GM12878 (cell line): ENCODE data around the gene RPS6KA5. TPM values are rescaled to one million over a fixed set of nuclear protein-coding genes. Genes with fewer than 3 reads are reported as not detected.

Experiments
- ATAC-seq: fragments of 200-7000 bp; cut with Tn5 transposase; 3 replicates; pipeline ENCODE4 v1.9.1; 2020; ENCODE audit warnings: mild to moderate bottlenecking, moderate library complexity
- BruUV-seq: library from RNA; stranded (reverse); fragments of 400-500 nt; replicated peaks from 2 replicates; lab custom pipeline; 2021; lab: Mats Ljungman, UMichigan
- CTCF ChIA-PET: fragments of 300-600 bp; sonication (Branson Sonifier 250); formaldehyde crosslinking; extraction: SDS; loops from one replicate; lab custom pipeline; 2021; ENCODE audit warnings: inconsistent platforms; lab: Yijun Ruan, JAX
- POLR2A ChIA-PET: fragments of 350-600 bp; formaldehyde crosslinking; extraction: SDS; loops from one replicate; lab custom pipeline; 2021; ENCODE audit warnings: inconsistent platforms; lab: Charles Lee
- RAD21 ChIA-PET: fragments of 300-600 bp; sonication (Branson Sonifier 250); formaldehyde crosslinking; loops from one replicate; lab custom pipeline; 2023; ENCODE audit warnings: antibody characterized with exemption; ENCODE audit not compliant: unreplicated experiment; lab: Charles Lee
- SMC1A ChIA-PET: fragments of 300-600 bp; sonication (Branson Sonifier 250); formaldehyde crosslinking; loops from one replicate; lab custom pipeline; 2023; ENCODE audit not compliant: unreplicated experiment, uncharacterized antibody; lab: Charles Lee
- DNase-seq: peaks from one replicate; pipeline ENCODE4 v3.0.0-alpha.2; 2011; ENCODE audit warnings: low read depth, low spot score
- FAIRE-seq: peaks from 3 replicates; lab custom pipeline; 2011; peaks lifted over from hg19 to GRCh38; lab: Jason Lieb, UNC
- H2AFZ ChIP-seq: 2 replicates; pipeline ENCODE4 v1.6.0; 2011; ENCODE audit warnings: low read depth, low read length, control low read depth; ENCODE audit not compliant: control insufficient read depth
- H3K27ac ChIP-seq: 2 replicates; pipeline ENCODE4 v1.5.1; 2011; ENCODE audit warnings: control low read depth; ENCODE audit not compliant: control insufficient read depth, insufficient read depth
- H3K27me3 ChIP-seq, 2 experiments: replicated peaks in 1 of 2; 2 replicates each; pipeline versions ENCODE4 v1.6.0 to v1.6.1; 2011; ENCODE audit warnings: low read length in 1 of 2; ENCODE audit not compliant: control insufficient read depth in 2 of 2, insufficient read depth in 2 of 2
- H3K36me3 ChIP-seq, 2 experiments: 2 replicates each; pipeline ENCODE4 v1.5.1; 2011; ENCODE audit warnings: low read length in 1 of 2; ENCODE audit not compliant: control insufficient read depth in 2 of 2, insufficient read depth in 2 of 2
- H3K4me1 ChIP-seq: 2 replicates; pipeline ENCODE4 v1.6.1; 2011; ENCODE audit warnings: mild to moderate bottlenecking, low read length, moderate library complexity, mixed read lengths; ENCODE audit not compliant: control insufficient read depth, insufficient read depth
- H3K4me2 ChIP-seq: 2 replicates; pipeline ENCODE4 v1.6.0; 2011; ENCODE audit warnings: control low read depth; ENCODE audit not compliant: control insufficient read depth, insufficient read depth
- H3K4me3 ChIP-seq: fragments of 200-600 bp; sonication (generic); 2 replicates; pipeline ENCODE4 v1.5.1; 2016
- H3K79me2 ChIP-seq: 2 replicates; pipeline ENCODE4 v1.6.0; 2011; ENCODE audit warnings: low read length; ENCODE audit not compliant: control insufficient read depth, insufficient read depth
- H3K9ac ChIP-seq: 2 replicates; pipeline ENCODE4 v1.8.0; 2011; ENCODE audit warnings: low read length, control low read depth, mixed read lengths; ENCODE audit not compliant: control insufficient read depth, insufficient read depth
- H3K9me3 ChIP-seq: replicated peaks from 3 replicates; pipeline ENCODE4 v1.5.1; 2011; ENCODE audit warnings: mild to moderate bottlenecking, low read length; ENCODE audit not compliant: control insufficient read depth, insufficient read depth
- H4K20me1 ChIP-seq: 2 replicates; pipeline ENCODE4 v1.6.0; 2011; ENCODE audit not compliant: control insufficient read depth, insufficient read depth
- EP300 ChIP-seq, 2 experiments: fragments of 150-350 bp in 1 of 2; IDR thresholded peaks; 2 replicates each; pipeline ENCODE4 v1.6.1; 2011 to 2012; ENCODE audit warnings: low read depth in 2 of 2, low read length in 2 of 2, borderline replicate concordance in 1 of 2, improper control_type of control experiment in 1 of 2, inconsistent platforms in 1 of 2; ENCODE audit not compliant: control insufficient read depth in 1 of 2
- LARP7 ChIP-seq: fragments of 450-650 bp; IDR thresholded peaks from 2 replicates; pipeline ENCODE4 v1.6.1; 2017; ENCODE audit warnings: mild to moderate bottlenecking
- MYB ChIP-seq: fragments of 150-350 bp; IDR thresholded peaks from 2 replicates; pipeline ENCODE4 v1.6.1; 2014; ENCODE audit warnings: mild to moderate bottlenecking, low read depth, low read length, borderline replicate concordance
- NR2C1 ChIP-seq: fragments of 450-650 bp; IDR thresholded peaks from 2 replicates; pipeline ENCODE4 v1.6.1; 2017; ENCODE audit warnings: antibody characterized with exemption, mild to moderate bottlenecking, moderate library complexity
- PBX3 ChIP-seq: IDR thresholded peaks from 2 replicates; pipeline ENCODE4 v1.6.1; 2011; ENCODE audit warnings: mild to moderate bottlenecking, low read depth, low read length, moderate library complexity; ENCODE audit not compliant: insufficient replicate concordance
- PML ChIP-seq: IDR thresholded peaks from 2 replicates; pipeline ENCODE4 v1.6.1; 2012; ENCODE audit warnings: low read length, inconsistent platforms
- SMC3 ChIP-seq: IDR thresholded peaks from 2 replicates; pipeline ENCODE4 v1.6.1; 2011; ENCODE audit warnings: low read length, improper control_type of control experiment, borderline replicate concordance
- TCF12 ChIP-seq: IDR thresholded peaks from 2 replicates; pipeline ENCODE4 v1.6.1; 2011; ENCODE audit warnings: low read depth, mild to moderate bottlenecking, low read length
- WRNIP1 ChIP-seq: IDR thresholded peaks from 2 replicates; pipeline ENCODE4 v1.6.1; 2011; ENCODE audit warnings: low read depth, low read length, improper control_type of control experiment, borderline replicate concordance
- YY1 ChIP-seq: IDR thresholded peaks from 2 replicates; pipeline ENCODE4 v1.6.1; 2011; ENCODE audit warnings: low read depth, mild to moderate bottlenecking, low read length
- ZNF207 ChIP-seq: fragments of 450-650 bp; IDR thresholded peaks from 2 replicates; pipeline ENCODE4 v1.6.1; 2014; ENCODE audit warnings: antibody characterized with exemption, mild to moderate bottlenecking, borderline replicate concordance
- ZNF217 ChIP-seq: fragments of 450-650 bp; IDR thresholded peaks from 2 replicates; pipeline ENCODE4 v1.6.1; 2017; ENCODE audit warnings: antibody characterized with exemption, mild to moderate bottlenecking
- WGBS: methylation state at CpG from one replicate; pipeline ENCODE4 v1.1.6; 2016; ENCODE audit warnings: low lambda C conversion rate; ENCODE audit not compliant: insufficient replicate concordance, insufficient coverage; ENCODE audit errors: missing lambda C conversion rate; 5-methylcytosine and 5-hydroxymethylcytosine counted together
- in situ Hi-C: fragments of 300-500 bp; cut with MboI; formaldehyde crosslinking; loops from 9 replicates; pipeline ENCODE4 v1.14.3; 2018; ENCODE audit warnings: mixed read lengths
- intact Hi-C: fragments of 100-400 bp; cut with micrococcal nuclease; formaldehyde crosslinking; loops from one replicate; pipeline ENCODE4 v1.14.2; 2022; ENCODE audit not compliant: unreplicated experiment
- polyA plus RNA-seq, 11 experiments: library from polyadenylated mRNA; depleted of rRNA in 4 of 11; unstranded in 6 of 11; stranded (reverse) in 5 of 11; fragments of >200 nt; fragmentation: Nextera tagmentation in 4 of 11; fragmentation: Illumina TruSeq in 1 of 11; extraction: Ambion mirVana in 4 of 11; extraction: Trizol in 1 of 11; gene quantifications; 1 replicate in 1 of 11; 2 replicates in 10 of 11; pipeline versions ENCODE4 v1.2.1 to v1.2.3, GENCODE V29; 2011 to 2016; ENCODE audit warnings: inconsistent platforms in 2 of 11, missing spikeins in 2 of 11, low read depth in 1 of 11
- total RNA-seq, 4 experiments: library from RNA; depleted of rRNA in 3 of 4; stranded (reverse); fragments of >200 nt in 3 of 4; fragmentation: Illumina TruSeq in 1 of 4; extraction: Trizol in 1 of 4; gene quantifications; 2 replicates each; pipeline versions ENCODE4 v1.2.1 to v1.2.3, GENCODE V29; 2013 to 2021
- TF ChIP-seq, protein P1 (sequence below): IDR thresholded peaks from 2 replicates; pipeline ENCODE4 v1.6.1; 2011; ENCODE audit warnings: low read depth, mild to moderate bottlenecking, low read length, moderate library complexity, borderline replicate concordance; ENCODE audit errors: extremely low read depth
- TF ChIP-seq, protein P2 (sequence below): IDR thresholded peaks from 2 replicates; pipeline ENCODE4 v1.6.1; 2011; ENCODE audit warnings: borderline replicate concordance, low read depth, mild to moderate bottlenecking, moderate library complexity, mixed read lengths, low read length; ENCODE audit not compliant: insufficient read depth; ENCODE audit errors: extremely low read length
- TF ChIP-seq, protein P3 (sequence below): IDR thresholded peaks from 2 replicates; pipeline ENCODE4 v1.6.1; 2011; ENCODE audit warnings: low read depth, low read length, improper control_type of control experiment, borderline replicate concordance

RPS6KA5 gene
- total and polyA plus RNA-seq, 10 of the 15 experiments (the other 5 are each of a cell fraction or from before 2014, with no cell fraction given), result 1.4 to 7.0 (median 3.7) TPM

GRCh38 chr14:90811641-90812040 is 248.8 kb downstream of the RPS6KA5 start:
- ChIA-PET POLR2A (no interaction called here), SMC1A (no interaction called here), RAD21 (no interaction called here), CTCF (no interaction called here)
- Histone ChIP-seq H3K27ac (no peak overlapping the region), H3K79me2 (no peaks in the 10 kb centered on the region), H3K36me3 (no peaks in the 10 kb centered on the region), H3K9me3 (no peaks in the 10 kb centered on the region), H3K4me3 (no peak overlapping the region), H3K4me2 (no peak overlapping the region), H3K27me3 (0 out of 4 replicates have a peak, but pooled peaks cover 0 to 3% of the 10 kb centered on the region in 2 experiments), H3K4me1 (no peaks in the 10 kb centered on the region), H4K20me1 (no peaks in the 10 kb centered on the region), H3K9ac (no peak overlapping the region), H2AFZ (no peak overlapping the region)
- TF ChIP-seq NR2C1, result no peak
- no peak for TF ChIP-seq ZNF207
- no peak for TF ChIP-seq PML
- TF ChIP-seq MYB, result no peak
- TF ChIP-seq ZNF217, result no peak
- TF ChIP-seq EP300 (IDR thresholded peaks at IDR 0.05; ENCODE audit: borderline replicate concordance in 1 of 2, control insufficient read depth in 1 of 2, low read depth in 2 of 2, low read length in 2 of 2), result no peak
- 53% methylated on average over 10 of the region's 10 CpGs for WGBS
- in situ Hi-C loops (no loop called here), intact Hi-C loops (no loop called here)
- ATAC-seq (no peak), FAIRE-seq (no peak), DNase-seq (no peak)
- BruUV-seq, result no TSS peak

DNA sequence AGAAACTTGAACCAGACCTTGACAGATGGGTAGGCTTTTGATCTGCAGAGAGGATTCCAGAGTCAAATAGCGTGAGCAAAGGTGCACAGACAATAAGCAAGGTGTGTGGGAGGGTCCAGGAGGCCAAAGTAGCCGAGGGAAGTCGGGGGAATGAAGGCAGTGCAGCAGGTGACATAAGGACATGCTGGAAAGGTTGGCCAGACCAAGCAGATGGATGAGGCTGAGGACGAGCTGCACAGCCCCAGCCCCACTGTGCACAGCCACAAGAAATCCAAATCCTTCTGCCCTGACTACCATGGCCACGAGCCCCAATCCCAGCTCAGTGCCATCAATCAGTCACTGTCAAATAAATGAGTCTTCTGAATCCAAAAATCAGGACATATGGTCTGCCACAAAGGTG is 249.6 kb downstream of the RPS6KA5 start:
- BruUV-seq, result no TSS peak
- ATAC-seq, result no peak
- RAD21 ChIA-PET, result no interaction called here
- Histone ChIP-seq H3K27ac (no peak overlapping the region), H4K20me1 (no peaks in the 10 kb centered on the region), H3K27me3 (0 out of 4 replicates have a peak, but pooled peaks cover 0 to 3% of the 10 kb centered on the region in 2 experiments), H3K9ac (no peak overlapping the region), H3K9me3 (no peaks in the 10 kb centered on the region), H3K4me1 (no peaks in the 10 kb centered on the region), H3K79me2 (no peaks in the 10 kb centered on the region), H3K4me2 (no peak overlapping the region), H3K4me3 (no peak overlapping the region), H2AFZ (no peak overlapping the region), H3K36me3 (no peaks in the 10 kb centered on the region)
- SMC1A ChIA-PET, result no interaction called here
- 3% methylated on average over 5 of the region's 5 CpGs for WGBS
- intact Hi-C loops, result no loop called here
- no peak for FAIRE-seq
- in situ Hi-C loops, result no loop called here
- DNase-seq, result no peak
- CTCF ChIA-PET, result no interaction called here
- POLR2A ChIA-PET, result no interaction called here
- TF ChIP-seq, protein P1, sequence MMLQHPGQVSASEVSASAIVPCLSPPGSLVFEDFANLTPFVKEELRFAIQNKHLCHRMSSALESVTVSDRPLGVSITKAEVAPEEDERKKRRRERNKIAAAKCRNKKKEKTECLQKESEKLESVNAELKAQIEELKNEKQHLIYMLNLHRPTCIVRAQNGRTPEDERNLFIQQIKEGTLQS, result no peak
- TF ChIP-seq SMC3, result no peak
- TF ChIP-seq LARP7, result no peak
- TF ChIP-seq, protein P2, sequence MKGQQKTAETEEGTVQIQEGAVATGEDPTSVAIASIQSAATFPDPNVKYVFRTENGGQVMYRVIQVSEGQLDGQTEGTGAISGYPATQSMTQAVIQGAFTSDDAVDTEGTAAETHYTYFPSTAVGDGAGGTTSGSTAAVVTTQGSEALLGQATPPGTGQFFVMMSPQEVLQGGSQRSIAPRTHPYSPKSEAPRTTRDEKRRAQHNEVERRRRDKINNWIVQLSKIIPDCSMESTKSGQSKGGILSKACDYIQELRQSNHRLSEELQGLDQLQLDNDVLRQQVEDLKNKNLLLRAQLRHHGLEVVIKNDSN, result no peak
- no peak for TF ChIP-seq WRNIP1
- TF ChIP-seq TCF12, result no peak
- TF ChIP-seq, protein P3, sequence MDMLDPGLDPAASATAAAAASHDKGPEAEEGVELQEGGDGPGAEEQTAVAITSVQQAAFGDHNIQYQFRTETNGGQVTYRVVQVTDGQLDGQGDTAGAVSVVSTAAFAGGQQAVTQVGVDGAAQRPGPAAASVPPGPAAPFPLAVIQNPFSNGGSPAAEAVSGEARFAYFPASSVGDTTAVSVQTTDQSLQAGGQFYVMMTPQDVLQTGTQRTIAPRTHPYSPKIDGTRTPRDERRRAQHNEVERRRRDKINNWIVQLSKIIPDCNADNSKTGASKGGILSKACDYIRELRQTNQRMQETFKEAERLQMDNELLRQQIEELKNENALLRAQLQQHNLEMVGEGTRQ, result no peak
- TF ChIP-seq PBX3, result no peak
- TF ChIP-seq YY1, result no peak
